WERI-Rb-1 (cell line): ENCODE results near the gene SLC30A7.

Experiments used
- DNase-seq: peaks from one replicate; pipeline ENCODE4 v3.0.0-alpha.2; 2020
- H3K27ac ChIP-seq: fragments of 250-450 bp; sonication (Bioruptor Pico); 2 replicates; pipeline ENCODE4 v1.5.1; 2020; ENCODE audit warnings: mild to moderate bottlenecking, moderate library complexity
- H3K27me3 ChIP-seq: fragments of 250-450 bp; sonication (Bioruptor Pico); 2 replicates; pipeline ENCODE4 v1.5.1; 2021; ENCODE audit warnings: mild to moderate bottlenecking, low read depth, moderate library complexity; ENCODE audit not compliant: insufficient read depth, severe bottlenecking
- H3K36me3 ChIP-seq: fragments of 250-450 bp; sonication (Bioruptor Pico); 2 replicates; pipeline ENCODE4 v1.5.1; 2020; ENCODE audit warnings: mild to moderate bottlenecking, moderate library complexity
- H3K4me3 ChIP-seq: 2 replicates; pipeline ENCODE4 v1.5.1; 2011; ENCODE audit warnings: low read depth, mild to moderate bottlenecking, control low read depth, low read length
- H3K9me3 ChIP-seq: fragments of 250-450 bp; sonication (Bioruptor Pico); 2 replicates; pipeline ENCODE4 v1.5.1; 2021; ENCODE audit warnings: mild to moderate bottlenecking, moderate library complexity; ENCODE audit not compliant: severe bottlenecking
- TF ChIP-seq, protein P1 (sequence below): IDR thresholded peaks from 2 replicates; pipeline ENCODE4 v1.5.1; 2011; ENCODE audit warnings: low read depth, mild to moderate bottlenecking, control low read depth, inconsistent platforms, low read length

The SLC30A7 gene

DNA sequence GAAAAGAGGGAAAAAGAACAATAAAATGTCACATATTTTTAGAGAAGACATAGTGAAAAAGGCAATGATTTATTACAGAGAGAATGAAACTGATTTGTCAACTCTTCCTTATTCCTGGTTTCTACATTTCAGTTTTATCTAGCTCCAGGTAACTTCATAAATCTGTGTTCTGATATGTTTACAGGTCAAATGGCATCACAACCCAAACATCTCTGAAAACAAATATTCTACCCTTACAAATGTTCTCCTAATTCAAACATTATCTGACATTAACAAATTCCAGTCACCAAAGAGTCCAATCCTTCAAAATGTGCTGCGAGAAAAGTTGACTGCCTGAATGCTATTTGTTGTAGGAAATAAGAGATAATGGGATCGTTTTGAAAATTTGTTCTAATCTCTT lies 21.5 kb upstream of the SLC30A7 start:
- Histone ChIP-seq H3K9me3 (no peaks in the 10 kb centered on the region), H3K27me3 (no peaks in the 10 kb centered on the region), H3K27ac (no peak overlapping the region), H3K4me3 (no peak overlapping the region), H3K36me3 (no peaks in the 10 kb centered on the region; the same call in 1 of the 2 replicates)
- no peak for DNase-seq
- TF ChIP-seq, protein P1, sequence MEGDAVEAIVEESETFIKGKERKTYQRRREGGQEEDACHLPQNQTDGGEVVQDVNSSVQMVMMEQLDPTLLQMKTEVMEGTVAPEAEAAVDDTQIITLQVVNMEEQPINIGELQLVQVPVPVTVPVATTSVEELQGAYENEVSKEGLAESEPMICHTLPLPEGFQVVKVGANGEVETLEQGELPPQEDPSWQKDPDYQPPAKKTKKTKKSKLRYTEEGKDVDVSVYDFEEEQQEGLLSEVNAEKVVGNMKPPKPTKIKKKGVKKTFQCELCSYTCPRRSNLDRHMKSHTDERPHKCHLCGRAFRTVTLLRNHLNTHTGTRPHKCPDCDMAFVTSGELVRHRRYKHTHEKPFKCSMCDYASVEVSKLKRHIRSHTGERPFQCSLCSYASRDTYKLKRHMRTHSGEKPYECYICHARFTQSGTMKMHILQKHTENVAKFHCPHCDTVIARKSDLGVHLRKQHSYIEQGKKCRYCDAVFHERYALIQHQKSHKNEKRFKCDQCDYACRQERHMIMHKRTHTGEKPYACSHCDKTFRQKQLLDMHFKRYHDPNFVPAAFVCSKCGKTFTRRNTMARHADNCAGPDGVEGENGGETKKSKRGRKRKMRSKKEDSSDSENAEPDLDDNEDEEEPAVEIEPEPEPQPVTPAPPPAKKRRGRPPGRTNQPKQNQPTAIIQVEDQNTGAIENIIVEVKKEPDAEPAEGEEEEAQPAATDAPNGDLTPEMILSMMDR = no peak

- Histone ChIP-seq H3K27ac (no peak overlapping the region), H3K36me3 (no peaks in the 10 kb centered on the region; the same call in 1 of the 2 replicates), H3K4me3 (no peak overlapping the region), H3K27me3 (no peaks in the 10 kb centered on the region), H3K9me3 (no peaks in the 10 kb centered on the region)
- TF ChIP-seq, protein P1 = no peak
- no peak for DNase-seq
Observed at GRCh38 chr1:100875228-100875627, 20.7 kb upstream of the SLC30A7 start.

GRCh38 chr1:100876291-100876690 lies 19.6 kb upstream of the SLC30A7 start:
- TF ChIP-seq, protein P1 = no peak
- H3K4me3 ChIP-seq = no peak overlapping the region
- H3K27me3 ChIP-seq = no peaks in the 10 kb centered on the region
- H3K36me3 ChIP-seq = no peaks in the 10 kb centered on the region; the same call in 1 of the 2 replicates
- no peak overlapping the region for H3K27ac ChIP-seq
- no peak for DNase-seq
- H3K9me3 ChIP-seq = no peaks in the 10 kb centered on the region

DNA sequence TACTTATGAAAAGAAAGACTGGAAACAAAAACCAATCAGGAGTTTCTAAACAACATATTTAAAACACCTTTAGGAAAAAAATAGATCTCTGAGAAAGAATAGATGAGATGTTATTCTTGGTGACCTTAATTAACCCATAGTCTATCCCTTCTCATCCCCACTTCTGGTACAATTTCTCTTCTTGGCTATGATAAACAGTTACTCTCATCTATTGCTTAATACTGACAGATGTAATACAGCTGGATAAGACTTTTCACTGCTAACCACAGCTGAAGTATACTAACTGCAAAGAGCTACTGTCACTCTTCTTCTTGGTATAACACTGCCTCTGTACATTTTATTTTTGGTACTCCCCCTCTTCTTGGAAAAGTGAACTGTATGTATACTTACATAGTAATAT lies 16.5 kb upstream of the SLC30A7 start:
- H3K4me3 ChIP-seq = no peak overlapping the region
- no peaks in the 10 kb centered on the region for H3K27me3 ChIP-seq
- no peak overlapping the region for H3K27ac ChIP-seq
- H3K9me3 ChIP-seq = no peaks in the 10 kb centered on the region
- no peak for DNase-seq
- H3K36me3 ChIP-seq = no peaks in the 10 kb centered on the region; the same call in 1 of the 2 replicates
- TF ChIP-seq, protein P1 = no peak

DNA sequence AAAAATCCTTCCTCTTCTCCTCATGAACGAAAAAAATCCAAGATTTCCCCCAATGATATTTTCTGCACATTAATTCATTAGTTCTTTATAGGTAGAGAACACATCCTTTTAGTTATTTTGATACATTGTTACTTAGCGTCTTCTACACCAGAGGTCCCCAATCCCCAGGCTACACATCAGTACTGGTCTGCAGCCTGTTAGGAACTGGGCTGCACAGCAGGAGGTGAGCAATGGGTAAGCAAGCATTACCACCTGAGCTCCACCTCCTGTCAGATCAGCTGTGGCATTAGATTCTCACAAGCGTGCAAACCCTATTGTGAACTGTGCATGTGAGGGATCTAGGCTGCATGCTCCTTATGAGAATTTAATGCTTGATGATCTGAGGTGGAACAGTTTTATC lies 14.2 kb upstream of the SLC30A7 start:
- no peaks in the 10 kb centered on the region; the same call in 1 of the 2 replicates for H3K36me3 ChIP-seq
- no peaks in the 10 kb centered on the region for H3K9me3 ChIP-seq
- H3K27me3 ChIP-seq = no peaks in the 10 kb centered on the region
- no peak for DNase-seq
- H3K27ac ChIP-seq = no peak overlapping the region
- no peak overlapping the region for H3K4me3 ChIP-seq
- TF ChIP-seq, protein P1 = no peak

DNA sequence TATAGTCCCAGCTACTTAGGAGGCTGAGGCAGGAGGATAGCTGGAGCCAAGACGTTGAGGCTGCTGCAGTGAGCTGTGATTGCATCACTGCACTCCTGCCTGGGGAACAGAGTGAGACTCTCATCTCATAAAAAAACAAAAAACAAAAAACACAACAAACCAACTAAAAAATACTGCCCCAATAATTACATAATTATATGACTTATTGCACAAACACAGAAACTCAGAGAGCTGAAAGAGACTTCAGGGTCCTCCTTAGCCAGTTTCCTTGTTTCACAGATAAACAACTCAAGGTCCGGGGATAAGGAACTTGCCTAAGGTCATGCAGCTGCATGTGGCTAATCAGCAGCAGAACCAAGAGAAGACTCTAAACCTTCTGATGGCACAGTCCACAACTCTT lies 13.2 kb upstream of the SLC30A7 start:
- Histone ChIP-seq H3K36me3 (no peaks in the 10 kb centered on the region), H3K9me3 (no peaks in the 10 kb centered on the region), H3K27me3 (no peaks in the 10 kb centered on the region), H3K27ac (no peak overlapping the region), H3K4me3 (no peak overlapping the region)
- no peak for DNase-seq
- TF ChIP-seq, protein P1 = no peak
